ENCODE data around the gene F2RL3. TPM values are rescaled to one million over a fixed set of nuclear protein-coding genes. Genes with fewer than 3 reads are reported as not detected.

Gene F2RL3
- total RNA-seq, 1 experiment from 2014 or later: not detected

DNA sequence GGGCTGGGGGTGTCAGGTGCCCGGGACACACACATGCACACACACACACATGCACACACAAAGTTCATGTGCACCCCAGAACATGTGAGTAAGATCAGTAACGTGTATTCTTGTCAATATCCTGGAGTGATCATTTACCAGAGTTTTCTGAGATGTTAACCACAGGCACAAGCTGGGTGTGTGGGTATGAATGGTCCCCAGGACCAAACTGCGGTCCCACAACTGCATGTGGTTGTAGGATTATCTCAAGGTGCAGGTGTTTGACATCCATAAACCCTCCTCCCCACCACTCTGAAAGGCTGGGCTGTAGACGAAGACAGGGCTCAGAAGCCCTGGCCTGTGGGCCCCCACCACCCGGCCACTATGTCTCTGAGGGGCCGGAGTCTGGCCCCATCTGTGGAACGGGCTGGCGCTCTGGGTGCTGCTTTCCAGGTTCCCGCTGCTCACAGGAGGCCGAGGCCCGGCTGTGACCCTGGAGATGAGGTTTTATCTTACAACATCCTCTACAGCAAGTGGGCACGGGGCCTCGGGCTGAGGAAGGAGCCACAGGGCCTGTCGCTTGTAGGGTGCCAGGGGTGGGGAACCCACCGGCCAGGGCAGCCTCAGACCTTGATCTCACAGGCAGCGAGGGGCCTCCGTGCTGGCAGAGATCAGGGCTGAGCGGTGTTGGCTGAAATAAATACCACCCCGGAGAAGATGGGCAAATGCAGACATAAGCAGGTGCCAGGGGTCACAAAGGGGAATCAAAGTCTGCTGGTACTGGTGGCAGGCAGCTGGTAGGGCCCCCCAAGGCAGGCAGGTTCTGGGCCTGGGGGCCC is 4.3 kb downstream of the F2RL3 start:
- no peaks in the 10 kb centered on the region for H3K9me3 Mint-ChIP-seq (ENCODE audit: unreplicated experiment)
- Histone ChIP-seq H3K4me1 (no peaks in the 10 kb centered on the region), H3K4me3 (ENCODE audit: low read depth, low read length) (no peak overlapping the region), H3K27me3 (replicated peaks; ENCODE audit: control insufficient read depth, insufficient read depth, low read length) (no peaks in the 10 kb centered on the region), H3K36me3 (ENCODE audit: control insufficient read depth, insufficient read depth, low read length) (no peaks in the 10 kb centered on the region), H3K9me3 (no peaks in the 10 kb centered on the region)
- H3K27ac Mint-ChIP-seq (ENCODE audit: unreplicated experiment): no peak overlapping the region
- DNase-seq: no peak
- H3K27me3 Mint-ChIP-seq (ENCODE audit: insufficient read depth, unreplicated experiment): no peaks in the 10 kb centered on the region
- BruUV-seq (replicated peaks): no TSS peak
- ChIA-PET CTCF (no interaction called here), POLR2A (no interaction called here)
- H3K4me1 Mint-ChIP-seq (ENCODE audit: low read depth, unreplicated experiment): no peaks in the 10 kb centered on the region
- no peak overlapping the region for H3K4me3 Mint-ChIP-seq (ENCODE audit: unreplicated experiment)
- no peaks in the 10 kb centered on the region for H3K36me3 Mint-ChIP-seq (ENCODE audit: insufficient read depth, unreplicated experiment)
- intact Hi-C loops (cut with micrococcal nuclease; ENCODE audit: unreplicated experiment): no loop called here
- TF ChIP-seq, protein P1, sequence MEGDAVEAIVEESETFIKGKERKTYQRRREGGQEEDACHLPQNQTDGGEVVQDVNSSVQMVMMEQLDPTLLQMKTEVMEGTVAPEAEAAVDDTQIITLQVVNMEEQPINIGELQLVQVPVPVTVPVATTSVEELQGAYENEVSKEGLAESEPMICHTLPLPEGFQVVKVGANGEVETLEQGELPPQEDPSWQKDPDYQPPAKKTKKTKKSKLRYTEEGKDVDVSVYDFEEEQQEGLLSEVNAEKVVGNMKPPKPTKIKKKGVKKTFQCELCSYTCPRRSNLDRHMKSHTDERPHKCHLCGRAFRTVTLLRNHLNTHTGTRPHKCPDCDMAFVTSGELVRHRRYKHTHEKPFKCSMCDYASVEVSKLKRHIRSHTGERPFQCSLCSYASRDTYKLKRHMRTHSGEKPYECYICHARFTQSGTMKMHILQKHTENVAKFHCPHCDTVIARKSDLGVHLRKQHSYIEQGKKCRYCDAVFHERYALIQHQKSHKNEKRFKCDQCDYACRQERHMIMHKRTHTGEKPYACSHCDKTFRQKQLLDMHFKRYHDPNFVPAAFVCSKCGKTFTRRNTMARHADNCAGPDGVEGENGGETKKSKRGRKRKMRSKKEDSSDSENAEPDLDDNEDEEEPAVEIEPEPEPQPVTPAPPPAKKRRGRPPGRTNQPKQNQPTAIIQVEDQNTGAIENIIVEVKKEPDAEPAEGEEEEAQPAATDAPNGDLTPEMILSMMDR (IDR thresholded peaks at IDR 0.05; ENCODE audit: insufficient read depth in 1 of 2, low read depth in 1 of 2, low read length in 1 of 2, severe bottlenecking in 1 of 2, unreplicated experiment in 1 of 2): no peak

DNA sequence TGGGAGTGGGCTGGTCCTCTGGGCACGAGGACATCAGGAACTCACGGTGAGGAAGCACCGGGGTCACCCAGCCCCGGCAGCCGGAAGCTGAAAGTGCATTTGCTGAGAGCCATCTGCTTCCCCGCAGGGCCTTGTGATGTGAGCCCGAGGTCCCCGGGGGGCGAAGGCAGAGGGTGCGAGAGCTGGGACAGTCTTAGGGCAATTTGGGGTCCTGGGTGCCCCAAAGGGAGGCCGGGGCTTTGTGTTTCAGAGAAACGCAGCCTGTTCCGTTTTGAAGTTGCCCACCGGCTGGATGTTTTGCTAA is 4.8 kb downstream of the F2RL3 start:
- BruUV-seq (replicated peaks): no TSS peak

DNA sequence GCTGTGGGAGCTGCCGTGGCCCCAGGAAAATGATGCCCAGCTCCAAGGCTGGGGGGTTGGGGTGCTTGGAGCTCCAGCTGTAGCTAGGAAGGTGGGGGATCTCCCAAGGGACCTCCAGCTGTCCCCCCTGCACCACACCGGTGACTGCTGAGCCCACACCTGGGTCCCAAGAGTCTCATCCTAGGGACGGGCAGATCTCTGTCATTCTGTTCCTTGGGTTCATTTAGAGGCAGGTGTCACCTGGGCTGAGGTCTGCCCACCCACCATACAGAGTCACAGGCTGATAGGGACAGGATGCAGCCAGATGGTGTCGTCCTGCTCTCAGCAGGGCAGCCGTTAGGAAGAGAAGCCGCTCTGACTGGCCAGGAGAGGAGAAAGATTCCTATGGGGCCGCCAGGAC is 5.3 kb downstream of the F2RL3 start:
- Histone ChIP-seq H3K27me3 (replicated peaks; ENCODE audit: control insufficient read depth, insufficient read depth, low read length) (no peaks in the 10 kb centered on the region), H3K4me3 (ENCODE audit: low read depth, low read length) (no peak overlapping the region), H3K4me1 (no peaks in the 10 kb centered on the region), H3K36me3 (ENCODE audit: control insufficient read depth, insufficient read depth, low read length) (no peaks in the 10 kb centered on the region), H3K9me3 (no peaks in the 10 kb centered on the region)
- Mint-ChIP-seq H3K4me3 (ENCODE audit: unreplicated experiment) (no peak overlapping the region), H3K27ac (ENCODE audit: unreplicated experiment) (no peak overlapping the region), H3K27me3 (ENCODE audit: insufficient read depth, unreplicated experiment) (no peaks in the 10 kb centered on the region), H3K4me1 (ENCODE audit: low read depth, unreplicated experiment) (no peaks in the 10 kb centered on the region), H3K36me3 (ENCODE audit: insufficient read depth, unreplicated experiment) (no peaks in the 10 kb centered on the region), H3K9me3 (ENCODE audit: unreplicated experiment) (no peaks in the 10 kb centered on the region)
- intact Hi-C loops (cut with micrococcal nuclease; ENCODE audit: unreplicated experiment): no loop called here
- TF ChIP-seq, protein P1 (IDR thresholded peaks at IDR 0.05; ENCODE audit: insufficient read depth in 1 of 2, low read depth in 1 of 2, low read length in 1 of 2, severe bottlenecking in 1 of 2, unreplicated experiment in 1 of 2): no peak
- no peak for DNase-seq
- no TSS peak for BruUV-seq (replicated peaks)
- ChIA-PET CTCF (interaction anchor here (0.5 kb wide), 1 partner anchor 982 kb away, joined by 3 read pairs; no protein-coding TSS in a partner anchor), POLR2A (no interaction called here)

More for the DNA sequence above, 4.8 kb downstream of the F2RL3 start:
- DNase-seq: no peak
- H3K4me1 ChIP-seq: no peaks in the 10 kb centered on the region
- no peak overlapping the region for H3K4me3 ChIP-seq (ENCODE audit: low read depth, low read length)
- intact Hi-C loops (cut with micrococcal nuclease; ENCODE audit: unreplicated experiment): no loop called here
- CTCF ChIA-PET: interaction anchor here (0.5 kb wide), 1 partner anchor 982 kb away, joined by 3 read pairs; no protein-coding TSS in a partner anchor
- no peak overlapping the region for H3K27ac Mint-ChIP-seq (ENCODE audit: unreplicated experiment)
- TF ChIP-seq, protein P1 (IDR thresholded peaks at IDR 0.05; ENCODE audit: insufficient read depth in 1 of 2, low read depth in 1 of 2, low read length in 1 of 2, severe bottlenecking in 1 of 2, unreplicated experiment in 1 of 2): no peak
- H3K27me3 Mint-ChIP-seq (ENCODE audit: insufficient read depth, unreplicated experiment): no peaks in the 10 kb centered on the region
- POLR2A ChIA-PET: no interaction called here
- H3K9me3 Mint-ChIP-seq (ENCODE audit: unreplicated experiment): no peaks in the 10 kb centered on the region
- no peaks in the 10 kb centered on the region for H3K4me1 Mint-ChIP-seq (ENCODE audit: low read depth, unreplicated experiment)
- no peak overlapping the region for H3K4me3 Mint-ChIP-seq (ENCODE audit: unreplicated experiment)
- no peaks in the 10 kb centered on the region for H3K36me3 Mint-ChIP-seq (ENCODE audit: insufficient read depth, unreplicated experiment)
- H3K27me3 ChIP-seq (replicated peaks; ENCODE audit: control insufficient read depth, insufficient read depth, low read length): no peaks in the 10 kb centered on the region
- no peaks in the 10 kb centered on the region for H3K9me3 ChIP-seq
- H3K36me3 ChIP-seq (ENCODE audit: control insufficient read depth, insufficient read depth, low read length): no peaks in the 10 kb centered on the region

Measured in Caco-2 (cell line).